Mononuclear cell (primary cell): Measurements from ENCODE around the gene ITPR1. TPM values are rescaled to one million over a fixed set of nuclear protein-coding genes. Genes with fewer than 3 reads are reported as not detected.

Experiments used
- H3K27me3 ChIP-seq: 2 replicates; pipeline ENCODE4 v1.6.0; 2011; ENCODE audit warnings: low read length, control low read depth; ENCODE audit not compliant: insufficient read depth
- H3K4me1 ChIP-seq: 2 replicates; pipeline ENCODE4 v1.5.1; 2011; ENCODE audit warnings: mild to moderate bottlenecking, low read length, control low read depth; ENCODE audit not compliant: insufficient read depth
- H3K4me3 ChIP-seq: 2 replicates; pipeline ENCODE4 v1.5.1; 2011; ENCODE audit warnings: mild to moderate bottlenecking, low read length, moderate library complexity
- H3K9me3 ChIP-seq: 2 replicates; pipeline ENCODE4 v1.5.1; 2011; ENCODE audit warnings: low read depth, mild to moderate bottlenecking, control low read depth, low read length
- total RNA-seq: library from RNA; depleted of rRNA; stranded (reverse); fragments of >200 nt; gene quantifications from one replicate; pipeline ENCODE4 v1.2.3, GENCODE V29; 2012

Gene ITPR1
- total RNA-seq, 1 donor, result 116 TPM

DNA sequence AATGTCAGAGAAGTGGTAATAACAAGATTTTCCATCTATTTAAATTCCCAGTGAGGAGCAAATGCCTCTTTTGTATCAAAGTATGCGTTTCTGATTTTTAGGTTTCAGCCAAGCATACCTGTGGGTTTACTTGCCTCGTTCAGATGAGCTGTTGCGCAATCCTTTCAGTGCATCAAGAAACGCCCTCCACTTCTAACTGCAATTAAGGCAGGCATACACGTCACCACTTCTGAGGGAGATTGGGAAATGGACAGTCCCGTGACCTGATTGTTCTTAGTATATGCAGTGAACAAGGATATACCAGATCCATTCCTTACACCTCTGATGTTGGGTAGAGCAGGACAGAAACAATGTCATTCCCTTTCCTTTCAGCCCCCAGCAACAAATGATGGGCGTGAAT is 219.0 kb downstream of the ITPR1 start:
- Histone ChIP-seq H3K9me3 (no peaks in the 10 kb centered on the region), H3K27me3 (no peaks in the 10 kb centered on the region), H3K4me3 (no peak overlapping the region), H3K4me1 (peaks cover 8% of the 10 kb centered on the region)

DNA sequence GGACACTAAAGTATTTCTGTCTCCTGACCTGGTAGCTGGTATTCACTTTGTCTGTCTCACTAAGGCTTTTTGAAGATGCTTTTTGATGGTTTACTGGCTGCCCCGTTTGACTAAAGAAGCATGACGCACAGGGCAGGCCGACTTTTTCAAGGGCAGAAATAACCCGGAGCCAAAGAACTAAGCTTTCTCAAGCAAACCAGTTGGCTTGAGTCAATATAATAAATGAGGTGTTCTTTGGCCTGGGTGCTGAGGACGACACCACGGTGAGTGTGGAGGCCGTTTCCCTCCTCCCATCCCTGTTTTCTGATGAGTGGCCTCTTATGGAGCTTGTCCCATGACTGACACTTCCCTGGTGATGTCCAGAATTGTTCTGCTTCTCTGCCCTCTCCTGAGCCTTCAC is 220.9 kb downstream of the ITPR1 start:
- peaks cover 8% of the 10 kb centered on the region for H3K4me1 ChIP-seq
- H3K27me3 ChIP-seq, result no peaks in the 10 kb centered on the region
- H3K9me3 ChIP-seq, result no peaks in the 10 kb centered on the region
- no peak overlapping the region for H3K4me3 ChIP-seq

- H3K4me3 ChIP-seq, result no peak overlapping the region
- no peaks in the 10 kb centered on the region for H3K9me3 ChIP-seq
- peaks cover 8% of the 10 kb centered on the region for H3K4me1 ChIP-seq
- no peaks in the 10 kb centered on the region for H3K27me3 ChIP-seq
Measured at GRCh38 chr3:4716266-4716665, 223.1 kb downstream of the ITPR1 start.

GRCh38 chr3:4716706-4717362 is 223.7 kb downstream of the ITPR1 start:
- Histone ChIP-seq H3K9me3 (no peaks in the 10 kb centered on the region), H3K4me3 (no peak overlapping the region), H3K4me1 (peaks cover 5% of the 10 kb centered on the region), H3K27me3 (no peaks in the 10 kb centered on the region)

DNA sequence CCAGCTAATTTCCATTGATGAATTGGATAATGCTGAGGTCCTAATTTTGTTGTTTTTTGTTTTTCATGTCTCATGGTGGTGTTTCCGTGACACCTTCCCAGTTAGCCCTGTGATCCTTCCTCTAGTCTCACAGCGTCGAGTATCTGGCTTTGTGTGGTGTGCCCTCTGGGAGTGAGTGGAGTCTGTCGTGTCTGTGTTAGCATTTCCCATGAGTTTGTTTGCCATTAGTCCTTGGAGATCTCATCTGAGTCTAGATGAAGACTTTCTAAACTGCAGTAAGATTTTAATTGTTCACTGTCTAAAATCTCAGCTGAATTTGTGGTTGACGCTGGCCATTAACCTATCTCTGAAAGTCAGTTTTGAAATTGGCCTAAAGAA is 224.2 kb downstream of the ITPR1 start:
- Histone ChIP-seq H3K27me3 (no peaks in the 10 kb centered on the region), H3K4me1 (peaks cover 3% of the 10 kb centered on the region), H3K4me3 (no peak overlapping the region)

DNA sequence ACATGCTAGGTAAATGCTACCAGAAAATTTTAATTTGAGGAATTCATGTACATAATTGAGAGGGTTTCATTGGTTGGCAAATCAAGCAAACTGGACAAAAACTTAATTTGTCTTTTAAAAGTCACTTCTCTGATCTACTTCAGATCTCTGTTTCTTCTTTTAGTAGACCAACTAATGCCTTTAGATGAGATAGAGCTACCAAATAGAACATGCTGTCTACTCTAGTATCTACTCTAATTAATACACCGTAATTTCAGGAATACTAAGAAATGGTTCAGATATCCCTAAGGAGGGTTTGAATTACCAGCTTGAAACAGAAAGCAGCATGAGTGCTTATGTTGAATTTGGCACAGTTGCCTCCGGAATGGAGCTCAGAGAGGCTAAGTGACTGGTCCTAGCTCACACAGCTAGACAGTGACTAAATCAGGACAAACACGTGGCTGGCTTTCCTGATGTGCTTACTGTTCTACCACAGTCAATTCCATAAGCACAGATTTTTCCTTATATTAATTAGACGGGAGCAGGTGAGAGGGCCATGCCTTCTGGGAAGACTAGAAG is 225.1 kb downstream of the ITPR1 start:
- H3K4me3 ChIP-seq, result no peak overlapping the region
- no peaks in the 10 kb centered on the region for H3K9me3 ChIP-seq
- no peaks in the 10 kb centered on the region for H3K27me3 ChIP-seq
- H3K4me1 ChIP-seq, result peaks cover 10% of the 10 kb centered on the region

More for the DNA sequence above, 224.2 kb downstream of the ITPR1 start:
- H3K9me3 ChIP-seq, result no peaks in the 10 kb centered on the region

GRCh38 chr3:4719046-4719501 is 225.9 kb downstream of the ITPR1 start:
- H3K4me1 ChIP-seq, result peaks cover 13% of the 10 kb centered on the region
- no peaks in the 10 kb centered on the region for H3K27me3 ChIP-seq
- no peak overlapping the region for H3K4me3 ChIP-seq
- no peaks in the 10 kb centered on the region for H3K9me3 ChIP-seq

DNA sequence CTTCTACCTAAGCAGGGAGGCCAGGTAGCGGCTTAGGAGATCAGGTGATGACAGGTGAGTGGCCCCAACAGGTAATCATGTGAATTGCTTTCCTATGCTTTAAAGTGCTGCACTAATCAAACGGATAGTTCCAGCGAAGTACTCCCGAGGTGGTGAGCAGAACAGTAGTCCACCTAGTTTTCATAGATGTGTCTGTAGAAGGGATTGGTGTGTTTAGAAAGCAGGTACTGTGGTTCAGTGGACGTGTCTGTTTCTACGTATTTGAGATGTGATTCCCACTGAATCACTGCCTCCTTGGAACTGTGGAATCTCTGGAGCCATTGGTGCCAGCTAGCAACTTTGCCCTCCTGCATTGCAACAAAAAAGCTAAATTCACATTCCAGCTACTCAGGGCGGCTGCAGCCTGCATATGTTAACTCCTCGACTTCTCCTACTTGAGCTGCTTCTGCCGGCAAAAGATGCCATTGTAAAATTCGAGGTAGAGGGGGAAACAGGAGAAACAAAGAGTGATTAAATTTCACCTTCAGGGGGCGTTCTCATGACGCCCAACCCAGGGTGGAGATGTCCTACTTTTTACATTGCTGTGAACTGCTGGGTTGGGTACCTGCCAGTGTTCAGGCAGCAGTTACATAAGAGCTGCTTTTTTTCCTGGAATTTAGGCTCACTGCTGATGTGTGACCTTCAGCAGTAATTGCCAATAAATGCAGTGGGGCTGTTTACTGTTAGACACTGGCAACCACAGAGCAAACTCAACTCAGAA is 227.3 kb downstream of the ITPR1 start:
- H3K4me3 ChIP-seq, result no peak overlapping the region
- no peaks in the 10 kb centered on the region for H3K9me3 ChIP-seq
- H3K4me1 ChIP-seq, result peaks cover 16% of the 10 kb centered on the region
- H3K27me3 ChIP-seq, result no peaks in the 10 kb centered on the region

DNA sequence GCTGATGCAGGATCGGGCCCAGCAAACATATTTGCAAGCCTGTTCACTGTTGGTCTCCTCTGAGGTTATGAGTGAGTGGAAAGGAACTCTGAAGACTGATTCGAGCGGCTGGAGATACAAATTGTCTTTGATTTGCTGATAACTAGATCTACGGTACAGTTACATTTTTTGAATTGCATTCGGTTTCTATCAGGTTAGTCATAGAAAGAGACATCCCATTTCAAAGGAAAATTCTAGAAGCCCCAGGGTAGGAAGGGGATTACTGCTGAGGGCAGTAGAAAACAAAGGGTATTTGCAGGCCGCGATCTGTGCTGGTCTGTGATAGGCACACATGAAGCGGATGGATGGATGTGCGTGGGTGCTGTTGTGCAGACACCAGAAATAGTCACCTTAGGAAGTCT is 228.4 kb downstream of the ITPR1 start:
- Histone ChIP-seq H3K4me3 (no peak overlapping the region), H3K4me1 (peaks cover 16% of the 10 kb centered on the region), H3K9me3 (no peaks in the 10 kb centered on the region), H3K27me3 (no peaks in the 10 kb centered on the region)

GRCh38 chr3:4722103-4722502 is 229.0 kb downstream of the ITPR1 start:
- H3K4me3 ChIP-seq, result no peak overlapping the region
- no peaks in the 10 kb centered on the region for H3K9me3 ChIP-seq
- H3K27me3 ChIP-seq, result no peaks in the 10 kb centered on the region
- peaks cover 16% of the 10 kb centered on the region for H3K4me1 ChIP-seq

DNA sequence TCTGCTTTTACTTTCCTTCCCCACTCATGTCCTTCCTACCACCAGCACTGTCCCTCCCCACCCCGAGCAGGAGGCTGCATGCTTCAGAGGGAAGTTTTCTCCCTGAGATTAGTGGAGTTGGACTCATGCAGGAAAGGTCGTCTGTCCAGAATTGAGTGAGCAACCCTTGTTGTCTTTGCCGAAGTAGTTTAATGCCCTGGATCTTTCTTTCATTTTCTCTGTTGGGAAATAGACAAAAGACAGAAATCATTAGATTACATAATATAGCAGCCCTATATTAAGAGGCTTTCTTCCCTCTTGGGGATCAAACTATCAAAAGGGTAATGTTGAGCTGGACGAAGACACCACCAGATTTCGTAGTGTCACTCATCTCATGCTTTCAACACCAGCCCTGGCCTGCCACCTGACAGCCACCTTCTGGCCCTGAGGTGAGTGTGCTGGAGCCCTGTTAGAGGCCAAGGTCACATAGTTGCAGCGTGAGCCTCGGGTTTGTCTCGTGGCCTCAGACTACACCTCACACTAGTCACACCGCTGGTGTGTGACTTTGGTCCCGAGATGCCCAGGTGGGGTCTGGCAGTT is 231.0 kb downstream of the ITPR1 start:
- no peaks in the 10 kb centered on the region for H3K27me3 ChIP-seq
- peaks cover 16% of the 10 kb centered on the region for H3K4me1 ChIP-seq
- H3K4me3 ChIP-seq, result no peak overlapping the region
- H3K9me3 ChIP-seq, result no peaks in the 10 kb centered on the region

GRCh38 chr3:4726549-4726948 is 233.4 kb downstream of the ITPR1 start:
- no peaks in the 10 kb centered on the region for H3K27me3 ChIP-seq
- no peak overlapping the region for H3K4me3 ChIP-seq
- peaks cover 16% of the 10 kb centered on the region for H3K4me1 ChIP-seq
- H3K9me3 ChIP-seq, result no peaks in the 10 kb centered on the region

DNA sequence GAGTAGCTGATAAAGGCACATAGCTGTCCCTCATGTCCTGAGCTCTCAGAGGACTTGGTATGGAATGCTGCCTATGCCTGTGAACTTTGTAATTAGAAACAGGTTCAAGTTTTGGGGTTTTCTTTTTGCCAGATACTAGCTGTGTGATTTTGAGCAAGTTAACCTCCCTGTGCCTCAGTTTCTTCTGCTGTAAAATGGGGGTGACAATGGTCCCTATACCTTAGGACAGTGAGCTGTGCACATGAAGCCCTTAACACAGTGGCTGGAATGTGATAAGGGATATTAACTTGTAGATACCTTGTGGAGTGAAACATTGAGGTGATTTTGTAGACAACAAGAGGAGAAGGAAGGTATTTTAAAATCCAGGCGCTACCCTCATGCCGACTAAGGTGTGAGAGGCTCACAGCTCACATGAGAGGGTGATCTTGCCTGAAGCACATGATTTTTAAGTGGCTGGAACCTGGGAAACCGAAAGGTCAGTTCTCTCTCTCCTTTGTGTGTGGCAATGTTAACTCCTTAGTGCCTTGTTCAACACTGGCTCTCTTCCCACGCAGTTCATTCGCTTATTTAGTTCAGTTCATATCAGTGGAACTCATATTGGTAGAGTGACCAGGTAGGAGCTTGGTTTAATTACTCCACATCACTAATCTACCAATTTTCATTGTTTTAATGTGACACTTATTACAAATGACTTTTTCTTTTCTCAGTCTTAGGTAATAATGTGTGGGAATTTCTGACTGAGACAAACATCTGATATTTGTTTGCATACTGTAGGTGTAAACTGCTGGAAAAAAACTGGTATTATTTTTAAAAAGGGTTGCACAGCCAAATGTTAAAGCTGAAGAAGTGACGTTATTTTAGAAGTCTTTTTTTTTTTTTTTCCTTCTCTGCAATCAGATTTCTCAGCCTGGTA is 236.2 kb downstream of the ITPR1 start:
- H3K4me1 ChIP-seq, result peaks cover under 1% of the 10 kb centered on the region

DNA sequence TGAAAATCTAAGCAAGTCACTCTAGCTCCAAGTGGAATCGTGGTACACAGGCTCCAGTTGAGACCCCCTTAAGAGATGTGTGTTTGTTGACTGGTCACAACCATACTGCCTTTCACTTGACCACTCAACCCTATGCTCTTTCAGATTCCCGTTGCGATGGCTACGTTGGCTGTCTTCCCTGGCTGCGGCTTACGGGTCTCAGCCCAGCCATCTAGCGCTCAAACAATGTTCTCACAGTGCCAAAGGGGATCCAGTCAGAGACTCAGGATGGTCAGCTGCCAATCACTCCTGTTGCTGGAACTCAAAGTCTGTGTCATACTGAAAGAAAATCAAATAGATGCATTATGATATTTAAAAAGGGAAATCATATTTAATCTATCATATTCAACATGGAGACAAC is 237.6 kb downstream of the ITPR1 start:
- no peak overlapping the region for H3K4me3 ChIP-seq
- no peaks in the 10 kb centered on the region for H3K27me3 ChIP-seq
- no peaks in the 10 kb centered on the region for H3K9me3 ChIP-seq
- H3K4me1 ChIP-seq, result no peaks in the 10 kb centered on the region

More for the DNA sequence above, 236.2 kb downstream of the ITPR1 start:
- Histone ChIP-seq H3K27me3 (no peaks in the 10 kb centered on the region), H3K9me3 (no peaks in the 10 kb centered on the region), H3K4me3 (no peak overlapping the region)
